Pancreas (tissue), 10 donors: Measurements from ENCODE around the gene MKRN1. TPM values are rescaled to one million over a fixed set of nuclear protein-coding genes. Genes with fewer than 3 reads are reported as not detected.

Experiments used
- ATAC-seq, 4 donors: fragments of 200-7000 bp; cut with Tn5 transposase; one replicate each; pipeline versions ENCODE4 v1.8.0 to v1.9.1; 2020; ENCODE audit warnings: mild to moderate bottlenecking in 4 of 4, moderate library complexity in 4 of 4
- DNase-seq, 6 donors: peaks; one replicate each; pipeline ENCODE4 v3.0.0-alpha.2; 2020
- FAIRE-seq: peaks from 2 replicates; lab custom pipeline; 2012; peaks lifted over from hg19 to GRCh38; lab: Jason Lieb, UNC
- H3K27ac ChIP-seq, 4 donors: fragments of 200-600 bp; sonication (generic); 1 replicate in 3 of 4; 2 replicates in 1 of 4; pipeline versions ENCODE4 v1.5.0 to v1.8.0; 2020
- H3K27me3 ChIP-seq, 4 donors: fragments of 200-600 bp; one replicate each; pipeline ENCODE4 v1.8.0; 2021
- H3K36me3 ChIP-seq, 3 donors: fragments of 200-600 bp; sonication (generic) in 1 of 3; one replicate each; pipeline versions ENCODE4 v1.5.0 to v1.8.0; 2020 to 2021
- H3K4me1 ChIP-seq, 3 donors: fragments of 200-600 bp; one replicate each; pipeline ENCODE4 v1.8.0; 2021
- H3K4me3 ChIP-seq, 4 donors: fragments of 200-600 bp; sonication (generic) in 2 of 4; one replicate each; pipeline versions ENCODE4 v1.5.0 to v1.8.0; 2020 to 2021
- H3K9me3 ChIP-seq, 4 donors: fragments of 200-600 bp; one replicate each; pipeline ENCODE4 v1.8.0; 2021
- CTCF ChIP-seq, 4 donors: fragments of 200-600 bp; sonication (generic) in 3 of 4; IDR thresholded peaks; one replicate each; pipeline versions ENCODE4 v1.5.0 to v1.8.0; 2021; ENCODE audit warnings: antibody characterized with exemption in 4 of 4
- WGBS, 2 donors: extraction: QIAGEN DNeasy Blood & Tissue Kit; methylation state at CpG; one replicate each; pipeline ENCODE4 v1.1.7; 2013; 5-methylcytosine and 5-hydroxymethylcytosine counted together
- intact Hi-C, 3 donors: fragments of 100-400 bp; cut with DNase I; formaldehyde crosslinking; loops; one replicate each; pipeline versions ENCODE4 v1.11.1 to v1.14.2; 2022
- polyA plus RNA-seq, 2 donors: library from polyadenylated mRNA; stranded (reverse); fragments of 200-250 nt; gene quantifications; one replicate each; pipeline ENCODE4 v1.2.3, GENCODE V29; 2013
- total RNA-seq, 6 donors: library from RNA; stranded (reverse); fragmentation: NEBNext Ultra II Directional in 4 of 6; extraction: Animal tissue kit (Norgen Biotek cat#: 25700) in 4 of 6; gene quantifications; one replicate each; pipeline versions ENCODE4 v1.2.1 to v1.2.4, GENCODE V29; 2021 to 2023
- donor health status: healthy with polysubstance abuse.
- donor health status: DM: no; HTN: no; CAD: no; lungs with moderate emphysema.
- donor health status: DM: no; HTN: no; CAD: no.
- donor health status: control.
- donor health status: control.
- donor health status: Bipolar disorder and iron deficiency.
- donor health status: DM: yes; HTN: yes; CAD: no.
- donor health status: DM: no; HTN: no; CAD: no.
- donor health status: DM: no; HTN: no; CAD: no.
- donor health status: DM: yes; HTN: yes; CAD: no.

The MKRN1 gene
- 10 to 100 TPM; 59.3 to 65.8 (median 61.0) TPM for total RNA-seq
- 10 to 100 TPM; 26.5 to 47.2 TPM for polyA plus RNA-seq

GRCh38 chr7:140479062-140479738 is at the start of gene MKRN1:
TSS of gene MKRN1 (minus strand) at chr7:140479505. CDS start at chr7:140479344, 161 bp downstream.
- Histone ChIP-seq H3K36me3 (no peaks in the 10 kb centered on the region), H3K9me3 (no peaks in the 10 kb centered on the region), H3K4me1 (peaks cover 4 to 24% (median 7%) of the 10 kb centered on the region in 3 donors), H3K27ac (peak within 1 kb of the TSS; percentile 79 to 95 (median 92)), H3K4me3 (peak within 1 kb of the TSS; percentile 97 to 100 (median 98)), H3K27me3 (no peaks in the 10 kb centered on the region)
- intact Hi-C loops, result no loop called here
- FAIRE-seq (no peak), DNase-seq (peak; percentile 96 to 98 (median 97)), ATAC-seq (peak; percentile 95 to 99 (median 96))
- TF ChIP-seq CTCF (IDR thresholded peaks at IDR 0.05), result no peak
- 1% methylated on average over 55 to 71 of the region's 71 CpGs for WGBS, 2 donors

- intact Hi-C loops, result loop anchor here in 1 of 3 donors (10.0 kb wide), 1 partner anchor 108 kb away; no protein-coding TSS in a partner anchor
- no peak for DNase-seq
- no peak for FAIRE-seq
Observed at GRCh38 chr7:140526787-140527664, 47.7 kb upstream of the MKRN1 start.

DNA sequence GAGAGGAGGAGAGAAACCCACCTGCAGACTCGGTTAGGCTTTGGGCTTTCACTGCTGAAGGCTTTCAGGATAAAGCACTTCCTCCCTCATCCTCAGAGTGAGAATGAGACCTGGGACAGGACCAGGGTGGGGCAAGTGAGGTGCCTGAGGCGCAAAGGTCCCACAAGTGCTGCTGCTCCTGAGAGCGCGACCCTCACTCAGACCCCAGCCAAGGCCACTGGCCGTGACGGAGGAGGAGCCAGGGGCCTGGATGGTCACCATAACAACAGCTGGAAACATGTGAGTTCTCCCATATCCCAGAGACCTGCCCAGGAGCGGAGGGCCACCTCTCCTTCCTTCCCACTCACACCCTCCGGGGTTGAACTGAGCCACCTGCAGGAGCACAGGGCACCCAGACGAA is 46.9 kb upstream of the MKRN1 start:
- H3K9me3 ChIP-seq, result no peaks in the 10 kb centered on the region
- no peak overlapping the region for H3K27ac ChIP-seq
- no peak for TF ChIP-seq CTCF (IDR thresholded peaks at IDR 0.05)
- H3K27me3 ChIP-seq, result no peaks in the 10 kb centered on the region
- no peak overlapping the region for H3K4me3 ChIP-seq
- FAIRE-seq (no peak), DNase-seq (no peak), ATAC-seq (no peak)
- H3K4me1 ChIP-seq, result no peaks in the 10 kb centered on the region
- intact Hi-C loops, result loop anchor here in 1 of 3 donors (10.0 kb wide), 1 partner anchor 109 kb away; no protein-coding TSS in a partner anchor
- WGBS, 2 donors, result 67 to 68% methylated on average over 9 of the region's 9 CpGs
- no peaks in the 10 kb centered on the region for H3K36me3 ChIP-seq

More at GRCh38 chr7:140526787-140527664, 47.7 kb upstream of the MKRN1 start:
- no peak for ATAC-seq
- no peak overlapping the region for H3K4me3 ChIP-seq
- TF ChIP-seq CTCF (IDR thresholded peaks at IDR 0.05), result no peak
- H3K27me3 ChIP-seq, result no peaks in the 10 kb centered on the region
- H3K27ac ChIP-seq, result no peak overlapping the region
- no peaks in the 10 kb centered on the region for H3K9me3 ChIP-seq
- no peaks in the 10 kb centered on the region for H3K4me1 ChIP-seq
- 69 to 78% methylated on average over 30 to 31 of the region's 31 CpGs for WGBS, 2 donors
- no peaks in the 10 kb centered on the region for H3K36me3 ChIP-seq

GRCh38 chr7:140525743-140526142 is 46.4 kb upstream of the MKRN1 start:
- Histone ChIP-seq H3K9me3 (no peaks in the 10 kb centered on the region), H3K27me3 (no peaks in the 10 kb centered on the region), H3K27ac (no peak overlapping the region), H3K4me3 (no peak overlapping the region), H3K4me1 (no peaks in the 10 kb centered on the region), H3K36me3 (no peaks in the 10 kb centered on the region)
- intact Hi-C loops, result loop anchor here in 1 of 3 donors (10.0 kb wide), 1 partner anchor 109 kb away; no protein-coding TSS in a partner anchor
- FAIRE-seq (no peak), DNase-seq (no peak), ATAC-seq (no peak)
- WGBS, 2 donors, result 84 to 86% methylated on average over 9 to 10 of the region's 10 CpGs
- no peak for TF ChIP-seq CTCF (IDR thresholded peaks at IDR 0.05)
